HL-60 (cell line): ENCODE measurements around the gene TMEM151B.

Experiments used
- DNase-seq, 2 experiments: peaks; one replicate each; pipeline ENCODE4 v3.0.0-alpha.2; 2010 to 2020; ENCODE audit warnings: low read depth in 1 of 2, low spot score in 1 of 2
- H3K27ac ChIP-seq: fragments of 250-450 bp; sonication (Bioruptor Pico); replicated peaks from 2 replicates; pipeline ENCODE4 v1.5.1; 2020; ENCODE audit warnings: mild to moderate bottlenecking, moderate library complexity
- H3K27me3 ChIP-seq: fragments of 250-450 bp; sonication (Bioruptor Pico); 2 replicates; pipeline ENCODE4 v1.5.1; 2021; ENCODE audit warnings: mild to moderate bottlenecking, moderate library complexity; ENCODE audit not compliant: insufficient read depth, poor library complexity, severe bottlenecking
- H3K4me3 ChIP-seq: replicated peaks from 2 replicates; pipeline ENCODE4 v1.5.1; 2011; ENCODE audit warnings: mild to moderate bottlenecking, control low read depth, low read length; ENCODE audit not compliant: insufficient read depth
- GABPA ChIP-seq: IDR thresholded peaks from 2 replicates; pipeline ENCODE4 v1.6.1; 2012; ENCODE audit warnings: low read depth
- POLR2AphosphoS5 ChIP-seq: IDR thresholded peaks from 2 replicates; pipeline ENCODE4 v1.6.1; 2012; ENCODE audit warnings: low read depth
- REST ChIP-seq: IDR thresholded peaks from 2 replicates; pipeline ENCODE4 v1.6.1; 2012; ENCODE audit warnings: low read depth; ENCODE audit not compliant: insufficient replicate concordance
- SPI1 ChIP-seq: IDR thresholded peaks from 2 replicates; pipeline ENCODE4 v1.6.1; 2012; ENCODE audit warnings: low read depth, mild to moderate bottlenecking, borderline replicate concordance
- long read RNA-seq: library from polyadenylated mRNA; unstranded; transcript quantifications from one replicate; pipeline ENCODE4 v2.0.0, GENCODE V29; 2020
- TF ChIP-seq, protein P1 (sequence below): IDR thresholded peaks from one replicate; pipeline ENCODE4 v1.5.1; 2011; ENCODE audit warnings: low read length, control low read depth, inconsistent platforms; ENCODE audit not compliant: insufficient read depth

TMEM151B gene
- long read RNA-seq = 0 reads

GRCh38 chr6:44269921-44270525, at the start of gene TMEM151B:
Gene TMEM151B (plus strand): TSS chr6:44270450. CDS start chr6:44270743, 293 bp downstream.
- no peak for DNase-seq
- Histone ChIP-seq H3K27me3 (peaks cover 39% of the 10 kb centered on the region), H3K4me3 (no peak within 1 kb of the TSS; the same call in 1 of the 2 replicates), H3K27ac (no peak within 1 kb of the TSS)
- TF ChIP-seq, protein P1, sequence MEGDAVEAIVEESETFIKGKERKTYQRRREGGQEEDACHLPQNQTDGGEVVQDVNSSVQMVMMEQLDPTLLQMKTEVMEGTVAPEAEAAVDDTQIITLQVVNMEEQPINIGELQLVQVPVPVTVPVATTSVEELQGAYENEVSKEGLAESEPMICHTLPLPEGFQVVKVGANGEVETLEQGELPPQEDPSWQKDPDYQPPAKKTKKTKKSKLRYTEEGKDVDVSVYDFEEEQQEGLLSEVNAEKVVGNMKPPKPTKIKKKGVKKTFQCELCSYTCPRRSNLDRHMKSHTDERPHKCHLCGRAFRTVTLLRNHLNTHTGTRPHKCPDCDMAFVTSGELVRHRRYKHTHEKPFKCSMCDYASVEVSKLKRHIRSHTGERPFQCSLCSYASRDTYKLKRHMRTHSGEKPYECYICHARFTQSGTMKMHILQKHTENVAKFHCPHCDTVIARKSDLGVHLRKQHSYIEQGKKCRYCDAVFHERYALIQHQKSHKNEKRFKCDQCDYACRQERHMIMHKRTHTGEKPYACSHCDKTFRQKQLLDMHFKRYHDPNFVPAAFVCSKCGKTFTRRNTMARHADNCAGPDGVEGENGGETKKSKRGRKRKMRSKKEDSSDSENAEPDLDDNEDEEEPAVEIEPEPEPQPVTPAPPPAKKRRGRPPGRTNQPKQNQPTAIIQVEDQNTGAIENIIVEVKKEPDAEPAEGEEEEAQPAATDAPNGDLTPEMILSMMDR = no peak
- TF ChIP-seq GABPA (no peak), POLR2AphosphoS5 (no peak), SPI1 (no peak), REST (no peak)

- H3K27ac ChIP-seq = no peak overlapping the region
- H3K27me3 ChIP-seq = no peaks in the 10 kb centered on the region
- no peak for DNase-seq
- no peak overlapping the region for H3K4me3 ChIP-seq
- TF ChIP-seq, protein P1 = no peak
- TF ChIP-seq REST (no peak), SPI1 (no peak), GABPA (no peak), POLR2AphosphoS5 (no peak)
These were observed 49.3 kb upstream of the TMEM151B start for GRCh38 chr6:44220913-44221290.

DNA sequence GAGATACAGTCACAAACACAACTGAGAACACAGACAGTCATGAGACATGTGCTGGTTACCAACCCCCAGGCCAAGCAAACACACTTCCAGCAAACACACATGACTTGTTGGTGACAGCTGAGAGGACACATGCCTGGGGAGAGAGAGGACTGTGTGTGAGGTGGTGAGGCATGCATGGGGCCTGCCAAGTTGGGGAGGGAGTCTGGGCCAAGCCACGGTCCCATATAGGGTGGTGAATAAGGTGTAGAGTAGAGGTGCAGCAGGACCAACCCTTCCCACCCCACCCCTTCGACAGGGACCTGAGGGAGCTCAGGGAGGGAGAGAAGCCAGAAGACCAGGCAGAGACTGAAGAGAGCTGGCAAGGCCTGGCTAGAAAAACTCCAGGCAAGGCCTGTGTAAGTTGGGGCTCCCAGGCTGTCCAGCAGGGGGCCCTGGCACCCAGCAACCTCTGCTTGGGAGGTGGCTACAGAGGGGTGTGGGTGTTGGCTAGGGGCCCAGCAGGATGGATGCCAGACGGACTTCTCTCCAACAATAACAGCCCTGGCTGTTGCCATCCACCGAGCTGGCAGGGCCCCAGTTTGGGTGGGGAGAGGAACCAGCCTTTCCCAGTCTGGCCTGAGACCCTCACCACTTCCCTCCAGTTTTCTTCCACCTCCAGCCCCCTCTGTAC, 48.8 kb upstream of the TMEM151B start:
- TF ChIP-seq GABPA (no peak), SPI1 (no peak), REST (no peak), POLR2AphosphoS5 (0 out of 2 replicates have a peak, but pooled peaks have one; percentile 17)
- TF ChIP-seq, protein P1 = peak; percentile 93
- H3K27ac ChIP-seq = no peak overlapping the region
- no peaks in the 10 kb centered on the region for H3K27me3 ChIP-seq
- peak in 1 of 2 experiments; percentile 89 for DNase-seq
- no peak overlapping the region for H3K4me3 ChIP-seq
